NCI-H187 treated with DMSO at 0.1 percent for 48 hours (cell line): ENCODE measurements around the gene DCLRE1B.

Experiments
- DNase-seq: peaks from one replicate; lab custom pipeline; 2025; lab: John Stamatoyannopoulos, UW

Gene DCLRE1B

DNA sequence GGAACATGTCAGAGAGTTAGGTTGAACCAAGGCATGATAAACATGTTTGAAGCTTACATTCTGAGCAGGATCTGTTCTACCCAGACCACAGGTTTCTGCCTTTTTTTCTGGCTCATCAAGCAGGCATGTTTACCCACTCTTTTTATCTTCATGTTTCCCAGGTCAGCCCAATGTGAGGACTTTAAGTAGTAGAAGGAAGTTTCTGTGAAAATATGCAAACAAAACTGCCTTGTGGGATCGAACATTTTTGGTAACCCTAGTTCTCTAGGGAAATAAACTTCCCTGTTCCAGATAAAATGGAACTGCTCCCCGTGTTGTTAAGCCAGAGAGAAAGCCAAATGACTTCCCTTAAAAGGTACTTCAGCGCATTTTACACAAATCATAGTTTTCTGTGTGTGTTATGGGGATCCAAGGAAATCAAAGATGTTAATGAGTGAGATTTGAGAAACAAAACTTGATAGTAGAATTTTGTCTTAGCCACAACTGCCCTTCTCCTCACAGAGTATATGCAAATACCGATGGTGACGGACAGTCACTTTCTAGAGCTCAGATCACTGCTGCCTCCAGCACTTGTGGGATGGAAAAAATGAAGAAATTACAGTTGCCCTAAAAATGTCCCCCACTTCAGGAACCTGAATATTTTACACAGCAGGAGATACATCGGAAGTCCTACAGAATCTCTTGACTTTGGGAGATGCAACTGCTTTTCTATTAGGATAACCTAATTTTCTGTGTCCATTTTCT lies 23.2 kb downstream of the DCLRE1B start:
- no peak for DNase-seq

DNA sequence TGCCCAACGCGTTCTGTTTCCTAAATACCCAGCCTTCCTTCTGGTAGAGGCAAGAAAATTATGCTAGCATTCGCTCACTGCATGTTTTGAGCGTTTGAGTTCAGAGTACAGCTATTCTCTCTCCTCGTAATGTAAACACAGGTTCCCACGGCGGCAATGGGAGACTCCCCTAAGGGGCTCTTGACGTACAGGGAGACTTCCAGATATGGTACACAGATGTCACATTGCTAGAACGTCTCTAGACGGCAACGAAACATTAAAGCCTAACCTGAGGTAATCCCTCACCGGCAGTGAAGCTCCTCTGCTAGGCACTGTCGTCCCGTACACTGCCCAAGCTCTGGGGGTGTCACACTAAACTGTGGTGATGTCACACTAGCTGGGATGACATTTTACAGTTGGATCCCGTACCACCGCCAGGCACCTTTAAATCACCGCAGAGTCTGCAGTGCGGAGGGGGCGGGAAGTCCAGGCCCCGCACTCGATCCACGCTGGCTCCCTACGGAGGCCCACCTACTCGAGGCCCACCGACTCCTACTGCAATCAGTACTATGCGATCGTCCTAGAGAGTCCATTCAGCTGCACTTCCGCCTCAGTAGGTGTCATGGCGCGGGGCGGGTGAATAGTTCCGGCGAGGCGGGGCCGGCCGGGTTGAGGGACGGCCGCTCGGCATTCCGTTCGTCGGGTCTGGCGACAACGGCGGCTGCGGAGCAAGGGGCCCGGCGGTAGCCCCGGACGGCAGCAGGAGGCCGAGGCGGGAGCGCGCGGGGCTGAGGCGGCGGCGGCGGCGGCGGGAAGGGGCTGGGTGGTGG lies 24.0 kb downstream of the DCLRE1B start, which contains the start of gene HIPK1:
HIPK1 (plus strand) TSS at position 384 of the 809 bp plus-strand sequence.
- peak; percentile 66 for DNase-seq

- DNase-seq = no peak
Observed at GRCh38 chr1:113929750-113930498, 24.8 kb downstream of the DCLRE1B start.

DNA sequence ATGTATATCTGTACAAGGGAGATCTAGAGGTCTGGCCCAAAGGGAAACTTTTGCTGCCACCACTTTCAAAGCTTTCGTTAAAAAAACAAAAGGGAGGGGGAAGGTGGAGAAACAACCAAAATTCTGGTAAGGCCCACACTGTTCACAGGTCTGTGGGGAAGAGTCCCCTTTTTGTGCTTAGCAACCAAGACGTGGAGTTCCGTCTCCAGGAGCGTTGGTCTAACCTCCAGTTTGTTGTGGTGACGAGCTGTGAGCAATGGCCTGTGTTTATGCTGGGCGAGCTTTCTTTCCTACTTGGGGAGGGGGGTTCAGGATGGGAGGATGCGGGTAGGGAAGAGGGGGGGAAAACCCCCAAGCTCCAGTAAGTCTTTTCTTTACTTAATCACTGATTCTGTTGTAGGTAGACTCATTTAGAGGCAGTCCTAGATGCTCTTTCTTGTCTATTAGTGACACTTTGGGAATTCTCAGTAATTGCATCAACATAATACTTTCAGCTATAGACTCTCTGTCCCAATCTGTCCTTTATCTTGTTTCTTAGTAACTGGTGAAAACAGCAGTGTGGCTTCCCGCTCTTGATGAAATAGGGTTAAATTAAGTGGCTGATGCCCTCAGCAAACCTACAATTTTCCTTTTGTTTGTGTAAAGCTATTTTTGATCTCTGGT lies 25.5 kb downstream of the DCLRE1B start:
- DNase-seq = no peak

DNA sequence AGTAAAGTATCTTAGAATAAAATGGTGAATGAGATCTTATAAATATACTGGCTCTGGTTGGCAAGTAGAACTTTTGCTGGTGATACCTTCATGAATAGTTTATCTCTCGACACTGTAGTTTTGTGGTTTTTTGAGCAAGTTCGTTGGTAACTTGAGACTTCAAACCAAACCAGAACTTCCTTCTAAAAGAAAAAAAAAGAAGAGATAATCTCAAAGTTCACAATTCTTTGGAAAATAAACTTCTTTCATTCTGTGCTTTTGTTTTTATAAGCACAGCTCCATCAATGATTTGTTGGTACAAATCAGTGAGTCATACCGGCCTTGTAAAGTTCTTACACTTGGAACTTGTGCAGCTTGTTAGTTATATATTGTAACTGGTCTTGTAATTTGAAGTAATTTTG lies 26.3 kb downstream of the DCLRE1B start:
- no peak for DNase-seq

GRCh38 chr1:113934006-113934405 lies 28.9 kb downstream of the DCLRE1B start:
- DNase-seq = no peak

GRCh38 chr1:113934511-113935055 lies 29.5 kb downstream of the DCLRE1B start:
- no peak for DNase-seq

GRCh38 chr1:113935176-113935575 lies 30.1 kb downstream of the DCLRE1B start:
- DNase-seq = no peak

DNA sequence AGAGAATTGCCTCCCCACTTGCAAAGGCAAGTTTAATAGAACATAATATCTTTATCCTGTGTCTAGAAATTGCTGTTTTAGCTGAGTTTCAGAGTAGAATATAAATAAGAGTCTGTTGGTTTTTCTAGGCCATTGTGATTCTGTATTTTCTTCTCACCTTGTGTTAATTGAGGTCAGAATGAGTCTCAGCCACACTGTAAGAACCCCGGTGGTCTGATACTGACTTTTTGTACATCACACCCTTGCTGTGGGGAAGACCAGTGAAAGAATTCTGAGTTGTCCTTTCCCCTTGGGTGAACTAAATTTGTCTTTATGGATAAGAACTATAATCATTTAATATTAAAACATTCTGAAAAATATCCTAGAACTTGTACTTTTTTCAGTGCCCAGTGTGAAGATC lies 30.8 kb downstream of the DCLRE1B start:
- DNase-seq = no peak

- no peak for DNase-seq
Observed at GRCh38 chr1:113937146-113937545, 32.0 kb downstream of the DCLRE1B start.

GRCh38 chr1:113938192-113938591 lies 33.1 kb downstream of the DCLRE1B start:
- no peak for DNase-seq

DNA sequence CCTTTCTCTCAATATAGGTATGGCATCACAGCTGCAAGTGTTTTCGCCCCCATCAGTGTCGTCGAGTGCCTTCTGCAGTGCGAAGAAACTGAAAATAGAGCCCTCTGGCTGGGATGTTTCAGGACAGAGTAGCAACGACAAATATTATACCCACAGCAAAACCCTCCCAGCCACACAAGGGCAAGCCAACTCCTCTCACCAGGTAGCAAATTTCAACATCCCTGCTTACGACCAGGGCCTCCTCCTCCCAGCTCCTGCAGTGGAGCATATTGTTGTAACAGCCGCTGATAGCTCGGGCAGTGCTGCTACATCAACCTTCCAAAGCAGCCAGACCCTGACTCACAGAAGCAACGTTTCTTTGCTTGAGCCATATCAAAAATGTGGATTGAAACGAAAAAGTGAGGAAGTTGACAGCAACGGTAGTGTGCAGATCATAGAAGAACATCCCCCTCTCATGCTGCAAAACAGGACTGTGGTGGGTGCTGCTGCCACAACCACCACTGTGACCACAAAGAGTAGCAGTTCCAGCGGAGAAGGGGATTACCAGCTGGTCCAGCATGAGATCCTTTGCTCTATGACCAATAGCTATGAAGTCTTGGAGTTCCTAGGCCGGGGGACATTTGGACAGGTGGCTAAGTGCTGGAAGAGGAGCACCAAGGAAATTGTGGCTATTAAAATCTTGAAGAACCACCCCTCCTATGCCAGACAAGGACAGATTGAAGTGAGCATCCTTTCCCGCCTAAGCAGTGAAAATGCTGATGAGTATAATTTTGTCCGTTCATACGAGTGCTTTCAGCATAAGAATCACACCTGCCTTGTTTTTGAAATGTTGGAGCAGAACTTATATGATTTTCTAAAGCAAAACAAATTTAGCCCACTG lies 35.5 kb downstream of the DCLRE1B start:
- DNase-seq = no peak

- no peak for DNase-seq
Observed at GRCh38 chr1:113941245-113941559, 36.1 kb downstream of the DCLRE1B start.

GRCh38 chr1:113942527-113942926 lies 37.4 kb downstream of the DCLRE1B start:
- no peak for DNase-seq

DNA sequence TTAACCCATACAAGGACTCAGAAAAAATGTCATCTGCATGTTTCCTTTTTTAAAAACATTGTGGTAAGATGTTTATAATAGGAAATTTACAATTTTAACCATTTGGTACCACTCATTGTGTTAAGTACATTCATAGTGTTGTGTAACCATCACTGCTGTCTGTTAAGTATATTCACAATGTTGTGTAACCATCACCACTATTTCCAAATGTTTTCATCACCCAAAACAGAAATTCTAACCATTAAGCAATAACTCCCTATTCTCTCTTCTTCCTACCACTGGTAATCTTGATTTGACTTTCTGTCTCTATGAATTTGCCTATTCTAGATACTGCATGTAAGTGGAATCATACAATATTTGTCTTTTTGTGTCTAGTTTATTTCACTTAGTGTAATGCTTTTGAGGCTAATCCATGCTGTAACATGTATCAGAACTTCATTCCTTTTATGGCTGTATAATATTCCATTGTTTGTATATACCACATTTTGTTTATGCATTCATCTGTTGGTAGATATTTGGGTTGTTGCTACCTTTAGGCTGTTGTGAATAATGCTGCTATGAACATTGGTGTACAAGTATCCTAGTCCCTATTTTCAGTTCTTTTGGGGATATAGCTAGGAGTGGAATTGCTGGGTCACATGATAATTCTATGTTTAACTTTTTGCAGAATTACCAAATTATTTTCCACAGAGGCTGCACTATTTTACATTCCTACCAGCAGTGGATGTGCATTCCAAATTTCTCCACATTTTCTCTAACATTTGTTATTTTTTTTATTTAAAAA lies 38.1 kb downstream of the DCLRE1B start:
- no peak for DNase-seq

DNA sequence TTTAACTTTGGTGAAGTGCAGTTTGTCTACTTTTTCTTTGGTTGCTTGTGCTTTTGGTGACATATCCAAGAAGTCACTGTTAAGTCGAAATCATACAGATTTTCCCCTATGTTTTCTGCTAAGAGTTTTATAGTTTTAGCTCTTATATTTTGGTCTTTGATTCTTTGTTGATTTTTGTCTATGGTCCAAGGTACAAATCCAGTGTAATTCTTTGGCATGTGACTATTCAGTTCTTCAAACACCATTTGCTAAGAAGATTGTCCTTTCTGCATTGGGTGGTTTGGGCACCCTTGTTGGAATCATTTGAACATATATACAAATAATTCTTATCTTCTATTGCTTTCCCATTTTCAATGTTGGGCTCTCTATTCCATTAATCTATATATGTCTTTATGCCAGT lies 40.2 kb downstream of the DCLRE1B start:
- DNase-seq = no peak

DNA sequence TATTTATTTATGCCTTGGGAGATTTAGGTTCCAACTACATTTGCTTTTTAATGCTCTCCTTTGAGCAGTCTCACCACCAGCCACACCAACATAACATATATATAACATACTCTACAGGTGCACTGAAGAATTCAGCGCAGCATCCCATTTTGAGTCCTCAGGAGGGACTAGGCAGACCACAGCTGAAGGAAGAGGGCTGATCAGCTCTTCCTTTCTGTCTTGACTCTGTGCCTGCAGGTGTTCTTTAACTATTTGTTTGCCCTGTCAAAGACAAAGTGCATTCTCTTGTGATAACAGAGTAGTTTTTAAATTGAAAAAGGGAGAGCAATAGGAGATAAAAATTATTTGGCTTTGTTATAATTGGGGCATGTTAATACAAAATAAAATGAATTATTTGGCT lies 41.0 kb downstream of the DCLRE1B start:
- no peak for DNase-seq

DNA sequence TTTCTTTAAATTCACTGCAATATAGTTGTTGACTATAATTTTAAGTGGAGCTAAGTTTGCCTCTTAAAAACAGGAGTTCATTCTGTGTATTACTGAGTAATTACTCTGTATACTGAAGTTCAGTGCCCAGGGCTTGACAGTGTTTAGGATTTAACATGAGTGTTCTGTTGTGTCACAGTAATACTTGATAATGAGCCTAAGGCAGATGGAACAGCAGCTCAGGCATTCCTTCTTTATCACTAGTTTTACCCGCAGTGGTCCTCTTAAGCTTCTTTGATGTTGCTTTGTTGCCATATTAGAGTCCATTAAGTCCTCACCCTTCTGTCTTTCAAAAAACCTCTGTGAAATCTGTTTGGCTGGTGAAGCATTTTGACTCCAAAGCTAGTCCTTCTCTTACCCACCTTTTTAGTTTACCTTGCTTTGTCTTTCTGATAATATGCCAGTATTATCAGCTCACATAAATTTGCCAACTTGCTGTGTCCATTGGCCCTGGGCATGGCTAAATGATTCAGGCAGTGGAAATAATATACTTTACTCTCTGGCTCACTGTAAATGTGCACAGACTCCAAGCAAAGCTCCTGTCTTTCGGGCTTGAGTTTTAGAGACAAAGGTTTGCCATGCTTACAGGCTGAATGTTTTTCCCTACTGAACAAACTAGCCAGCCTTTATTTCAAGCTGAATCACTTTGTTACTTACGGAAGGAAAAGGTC lies 41.7 kb downstream of the DCLRE1B start:
- no peak for DNase-seq

DNA sequence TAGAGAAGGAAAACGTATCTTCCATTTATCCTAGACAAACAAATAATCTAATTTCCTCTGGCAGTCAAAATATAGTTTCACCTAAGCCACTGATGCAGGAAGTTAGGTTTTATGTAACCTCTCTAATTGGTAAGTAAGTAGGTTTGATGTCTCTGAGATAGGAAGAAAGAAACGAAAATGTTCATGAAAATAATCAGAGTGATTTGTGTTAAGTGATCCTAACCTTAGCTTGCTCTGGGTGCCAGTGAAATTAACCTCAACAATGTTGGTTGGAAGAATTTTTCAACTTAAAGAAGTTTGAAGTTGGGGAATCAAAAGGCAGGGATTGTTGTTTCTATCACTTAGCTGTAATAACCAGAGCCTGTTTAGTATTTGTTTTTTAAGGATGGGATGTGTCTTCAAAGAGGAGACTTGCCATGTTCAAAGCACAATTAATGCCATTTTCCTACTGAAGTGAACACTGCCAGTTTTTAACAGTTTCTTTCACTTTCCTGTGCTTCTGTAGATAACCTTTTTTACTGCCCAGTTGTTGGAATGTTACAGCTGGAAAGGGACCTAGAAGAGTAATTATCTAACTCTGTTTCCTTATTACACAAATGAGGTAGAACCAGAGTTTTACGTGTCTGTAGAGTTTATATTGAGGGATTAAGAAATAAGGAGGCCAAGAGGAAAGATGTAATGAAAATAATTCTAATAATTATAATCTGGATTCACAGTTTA lies 42.4 kb downstream of the DCLRE1B start:
- DNase-seq = no peak
